ENCODE data around the gene BUD23.

GRCh38 chr7:73721377-73721817 lies 38.0 kb downstream of the BUD23 start:
- TF ChIP-seq POLR2A (IDR thresholded peaks at IDR 0.05) (no peak), CTCF (IDR thresholded peaks at IDR 0.05) (no peak)

Data from tibial nerve (tissue), 3 donors.